KMS-11 (cell line): ENCODE results near the gene IL18R1.

Experiments
- H2AFZ ChIP-seq: fragments of 200-600 bp; sonication (generic); 2 replicates; pipeline ENCODE4 v1.6.1; 2016; ENCODE audit warnings: antibody characterized with exemption, mixed run types, low read depth
- H3K27ac ChIP-seq: fragments of 200-600 bp; sonication (generic); 2 replicates; pipeline ENCODE4 v1.6.1; 2016; ENCODE audit warnings: mild to moderate bottlenecking, mixed run types
- H3K27me3 ChIP-seq: fragments of 200-600 bp; sonication (generic); 2 replicates; pipeline ENCODE4 v1.6.1; 2017; ENCODE audit warnings: mild to moderate bottlenecking, low read depth, mixed run types, moderate library complexity; ENCODE audit not compliant: insufficient read depth
- H3K36me3 ChIP-seq: fragments of 200-600 bp; sonication (generic); 2 replicates; pipeline ENCODE4 v1.6.1; 2017; ENCODE audit warnings: mild to moderate bottlenecking, mixed run types; ENCODE audit not compliant: insufficient read depth
- H3K4me1 ChIP-seq: fragments of 200-600 bp; sonication (generic); 2 replicates; pipeline ENCODE4 v1.6.1; 2016; ENCODE audit warnings: mild to moderate bottlenecking, low read depth, mixed run types; ENCODE audit not compliant: poor library complexity, severe bottlenecking
- H3K4me2 ChIP-seq: fragments of 200-600 bp; sonication (generic); 2 replicates; pipeline ENCODE4 v1.7.0; 2016; ENCODE audit warnings: mild to moderate bottlenecking, mixed run types
- H3K4me3 ChIP-seq: fragments of 200-600 bp; sonication (generic); IDR thresholded peaks from 2 replicates; pipeline ENCODE4 v1.6.1; 2017; ENCODE audit warnings: low read depth, low read length, mixed read lengths; ENCODE audit not compliant: insufficient read depth
- H3K79me2 ChIP-seq: fragments of 200-600 bp; sonication (generic); 2 replicates; pipeline ENCODE4 v1.6.1; 2016; ENCODE audit warnings: low read depth, mixed run types; ENCODE audit not compliant: insufficient read depth
- H3K9ac ChIP-seq: fragments of 200-600 bp; sonication (generic); 2 replicates; pipeline ENCODE4 v1.6.1; 2016; ENCODE audit warnings: mild to moderate bottlenecking, mixed run types
- H4K20me1 ChIP-seq: fragments of 200-600 bp; sonication (generic); 2 replicates; pipeline ENCODE4 v1.6.1; 2016; ENCODE audit warnings: mild to moderate bottlenecking, mixed run types; ENCODE audit not compliant: insufficient read depth
- CTCF ChIP-seq: fragments of 200-600 bp; sonication (generic); conservative IDR thresholded peaks from 2 replicates; pipeline ENCODE4 v1.6.1; 2017; ENCODE audit warnings: low read depth, mild to moderate bottlenecking, antibody characterized with exemption, low read length, moderate library complexity, mixed read lengths

Gene IL18R1

GRCh38 chr2:102357937-102358336 lies 2.3 kb downstream of the IL18R1 start:
- H3K27me3 ChIP-seq, result no peaks in the 10 kb centered on the region
- no peak for TF ChIP-seq CTCF
- no peak overlapping the region for H3K4me3 ChIP-seq
- H3K4me1 ChIP-seq, result peaks cover 8% of the 10 kb centered on the region
- no peaks in the 10 kb centered on the region for H3K79me2 ChIP-seq
- no peaks in the 10 kb centered on the region for H4K20me1 ChIP-seq
- H3K27ac ChIP-seq, result no peak overlapping the region
- no peak overlapping the region for H3K9ac ChIP-seq
- H2AFZ ChIP-seq, result no peak overlapping the region
- no peaks in the 10 kb centered on the region for H3K36me3 ChIP-seq
- no peak overlapping the region for H3K4me2 ChIP-seq

DNA sequence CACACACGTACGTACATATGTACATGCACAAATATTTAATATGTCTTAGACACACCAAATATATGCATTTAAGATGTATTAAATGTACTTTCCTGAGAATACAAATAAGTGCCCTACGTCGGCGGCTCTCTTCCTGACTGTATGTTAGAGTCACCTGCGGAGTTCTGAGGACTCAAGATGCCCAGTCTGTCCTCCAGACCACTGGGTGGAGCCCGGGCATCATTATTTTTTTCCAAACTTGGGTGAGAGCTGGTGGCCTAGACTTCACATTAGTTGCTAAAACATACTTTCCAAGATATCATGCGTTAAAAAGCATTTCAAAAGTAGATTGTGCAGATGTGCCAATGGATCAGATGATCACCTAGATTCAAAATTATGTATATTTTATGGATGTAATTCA lies 2.9 kb downstream of the IL18R1 start:
- Histone ChIP-seq H3K4me1 (peaks cover 8% of the 10 kb centered on the region), H3K9ac (no peak overlapping the region), H3K4me2 (no peak overlapping the region), H4K20me1 (no peaks in the 10 kb centered on the region), H3K79me2 (no peaks in the 10 kb centered on the region), H3K27me3 (no peaks in the 10 kb centered on the region), H3K36me3 (no peaks in the 10 kb centered on the region), H2AFZ (no peak overlapping the region), H3K4me3 (no peak overlapping the region), H3K27ac (no peak overlapping the region)
- no peak for TF ChIP-seq CTCF

GRCh38 chr2:102359527-102359926 lies 3.9 kb downstream of the IL18R1 start:
- H3K79me2 ChIP-seq, result no peaks in the 10 kb centered on the region
- no peak for TF ChIP-seq CTCF
- peaks cover 8% of the 10 kb centered on the region for H3K4me1 ChIP-seq
- H3K27me3 ChIP-seq, result no peaks in the 10 kb centered on the region
- no peak overlapping the region for H3K4me3 ChIP-seq
- no peak overlapping the region for H3K9ac ChIP-seq
- no peak overlapping the region for H3K4me2 ChIP-seq
- H3K36me3 ChIP-seq, result no peaks in the 10 kb centered on the region
- no peaks in the 10 kb centered on the region for H4K20me1 ChIP-seq
- no peak overlapping the region for H2AFZ ChIP-seq
- H3K27ac ChIP-seq, result no peak overlapping the region

- H3K27ac ChIP-seq, result no peak overlapping the region
- no peaks in the 10 kb centered on the region for H4K20me1 ChIP-seq
- H2AFZ ChIP-seq, result no peak overlapping the region
- no peak for TF ChIP-seq CTCF
- H3K4me3 ChIP-seq, result no peak overlapping the region
- H3K9ac ChIP-seq, result no peak overlapping the region
- H3K4me1 ChIP-seq, result no peaks in the 10 kb centered on the region
- H3K4me2 ChIP-seq, result no peak overlapping the region
- H3K79me2 ChIP-seq, result no peaks in the 10 kb centered on the region
- no peaks in the 10 kb centered on the region for H3K36me3 ChIP-seq
- no peaks in the 10 kb centered on the region for H3K27me3 ChIP-seq
Measured at GRCh38 chr2:102361632-102362241, 6.1 kb downstream of the IL18R1 start.
